HG02623 (cell line): ENCODE measurements around the gene FBXO46.
"Not testable (repeated sequence)": the region's sequence is repeated elsewhere in the genome, so short reads cannot be mapped to it uniquely, and the experiment has no call there.

Experiments
- ATAC-seq: cut with Tn5 transposase; IDR thresholded peaks from one replicate; pipeline ENCODE4 v1.9.1; 2021; ENCODE audit warnings: moderate library complexity; ENCODE audit not compliant: unreplicated experiment

Gene FBXO46

GRCh38 chr19:45729800-45730290 lies 851 bp downstream of the FBXO46 start:
- ATAC-seq: no peak

DNA sequence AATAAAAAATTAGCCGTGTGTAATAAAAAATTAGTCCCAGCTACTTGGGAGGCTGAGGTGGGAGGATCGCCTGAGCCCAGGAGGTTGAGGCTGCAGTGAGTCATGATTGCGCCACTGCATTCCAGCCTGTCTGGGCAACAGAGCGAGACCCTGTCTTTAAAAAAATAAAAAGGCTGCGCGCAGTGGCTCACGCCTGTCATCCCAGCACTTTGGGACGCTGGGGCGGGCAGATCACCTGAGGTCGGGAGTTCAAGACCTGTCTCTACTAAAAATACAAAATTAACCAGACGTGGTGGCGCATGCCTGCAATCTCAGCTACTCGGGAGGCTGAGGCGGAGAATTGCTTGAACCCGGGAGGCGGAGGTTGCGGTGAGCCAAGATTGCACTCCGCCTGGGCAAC lies 2.0 kb downstream of the FBXO46 start:
- ATAC-seq: not testable (repeated sequence)

- ATAC-seq: not testable (repeated sequence)
Measured at GRCh38 chr19:45720065-45720464, 10.6 kb downstream of the FBXO46 start.

DNA sequence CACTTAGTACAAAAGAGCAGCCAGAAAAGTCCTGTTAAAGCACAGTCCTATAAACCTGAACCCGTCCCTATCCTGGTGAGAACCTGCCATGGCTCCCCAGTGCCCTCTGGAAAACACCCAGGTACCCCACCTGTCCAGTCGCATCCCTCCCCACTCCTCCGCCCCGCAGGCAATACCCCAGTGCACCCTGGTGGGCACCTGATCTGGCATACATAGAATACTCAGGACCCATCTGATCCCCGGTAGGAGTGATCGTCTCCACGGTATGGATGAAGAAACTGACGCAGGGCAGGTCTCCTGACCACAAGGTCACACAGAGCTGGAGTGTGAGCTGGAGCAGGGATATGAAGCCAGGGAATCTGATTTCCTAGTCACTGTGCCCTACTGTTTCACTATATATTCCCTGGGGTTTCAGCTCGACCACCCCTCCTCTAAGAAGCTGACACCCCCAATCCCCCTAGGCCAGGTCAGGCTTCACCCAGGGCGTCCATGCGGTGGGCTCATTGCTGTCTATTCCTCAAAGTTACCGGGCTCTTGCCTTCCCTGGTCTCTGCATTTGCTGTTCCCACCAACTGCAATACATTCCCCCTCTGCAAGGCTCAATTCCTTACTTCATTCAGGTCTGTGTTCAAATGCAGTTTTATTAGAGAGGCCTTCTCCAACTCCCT lies 12.6 kb downstream of the FBXO46 start:
- ATAC-seq: no peak

GRCh38 chr19:45717131-45717982 lies 13.3 kb downstream of the FBXO46 start:
- peak; percentile 92 for ATAC-seq

GRCh38 chr19:45716359-45717130 lies 14.2 kb downstream of the FBXO46 start:
- ATAC-seq: no peak

DNA sequence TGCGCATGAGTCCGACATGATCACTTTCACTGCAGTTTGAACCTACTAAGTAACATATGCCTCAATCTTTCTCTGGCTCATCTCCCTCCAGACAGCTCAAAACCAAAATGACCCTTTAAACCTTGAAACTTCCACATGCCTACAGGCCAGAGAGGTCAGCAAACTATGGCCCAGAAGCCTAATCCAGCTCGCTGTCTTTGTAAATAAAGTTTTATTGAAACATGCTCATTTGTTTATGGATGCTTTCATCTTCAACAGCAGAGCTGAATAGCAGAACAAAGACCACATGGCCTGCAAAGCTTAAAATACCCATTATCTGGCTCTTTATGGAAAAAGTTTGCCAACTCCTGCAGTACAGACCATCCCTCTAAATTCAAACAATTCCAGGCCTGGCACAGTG lies 15.6 kb downstream of the FBXO46 start:
- ATAC-seq: no peak

- no peak for ATAC-seq
Measured at GRCh38 chr19:45713141-45713540, 17.6 kb downstream of the FBXO46 start.

DNA sequence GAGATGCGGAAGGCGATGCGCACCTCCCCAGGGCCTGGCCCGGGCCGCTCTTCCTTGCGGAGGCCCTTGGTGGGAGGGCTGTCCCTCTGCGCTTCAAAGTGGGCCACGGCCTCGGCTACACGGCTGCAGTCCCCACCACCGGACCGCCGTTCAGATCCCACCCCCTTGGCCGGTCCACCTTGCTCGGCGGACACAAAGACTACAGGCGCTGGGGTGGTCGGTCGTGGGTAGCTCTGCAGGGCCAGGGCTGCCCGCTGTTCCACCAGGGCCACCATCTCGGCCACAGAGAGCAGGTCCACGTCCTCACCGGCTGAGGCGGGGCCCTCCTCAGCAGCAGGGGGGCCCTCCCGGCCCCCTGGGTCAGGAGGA lies 18.0 kb downstream of the FBXO46 start:
- no peak for ATAC-seq

- no peak for ATAC-seq
Measured at GRCh38 chr19:45711851-45712698, 18.6 kb downstream of the FBXO46 start.

DNA sequence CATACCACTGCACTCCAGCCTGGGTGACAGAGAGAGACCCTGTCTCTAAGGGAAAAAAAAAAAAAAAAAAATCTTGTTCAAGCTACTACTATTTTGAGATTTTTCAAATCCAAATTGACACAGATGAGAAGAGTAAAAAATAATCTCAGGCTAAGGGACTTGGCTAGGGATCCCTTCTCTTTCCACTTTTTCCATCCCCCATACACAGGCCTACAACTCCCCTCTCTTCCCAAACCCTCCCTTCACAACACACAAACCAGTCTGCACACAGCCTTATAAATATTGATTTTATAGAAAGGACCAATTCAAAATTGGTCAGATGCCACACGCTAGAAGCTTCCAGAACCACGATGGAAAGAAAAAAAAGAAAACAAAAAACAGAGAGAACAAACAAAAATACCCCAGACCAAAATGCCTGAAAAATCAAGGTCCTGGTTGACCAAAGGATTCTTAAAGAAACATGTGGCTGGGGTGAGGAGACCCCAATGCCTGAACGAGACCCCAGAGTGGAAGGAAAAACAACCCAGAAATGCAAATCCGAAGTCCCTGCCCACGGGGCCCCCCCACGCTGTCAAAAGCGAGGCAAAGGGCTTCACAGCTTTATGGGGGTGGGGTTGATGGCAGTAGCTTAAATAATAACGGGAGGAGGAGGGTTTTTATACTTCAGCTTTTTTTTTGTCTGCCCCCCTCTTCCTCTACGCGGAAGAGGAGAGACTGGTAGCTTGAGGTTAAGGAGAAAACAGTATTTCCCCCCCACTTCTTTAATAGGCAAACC lies 20.2 kb downstream of the FBXO46 start:
- ATAC-seq: no peak

DNA sequence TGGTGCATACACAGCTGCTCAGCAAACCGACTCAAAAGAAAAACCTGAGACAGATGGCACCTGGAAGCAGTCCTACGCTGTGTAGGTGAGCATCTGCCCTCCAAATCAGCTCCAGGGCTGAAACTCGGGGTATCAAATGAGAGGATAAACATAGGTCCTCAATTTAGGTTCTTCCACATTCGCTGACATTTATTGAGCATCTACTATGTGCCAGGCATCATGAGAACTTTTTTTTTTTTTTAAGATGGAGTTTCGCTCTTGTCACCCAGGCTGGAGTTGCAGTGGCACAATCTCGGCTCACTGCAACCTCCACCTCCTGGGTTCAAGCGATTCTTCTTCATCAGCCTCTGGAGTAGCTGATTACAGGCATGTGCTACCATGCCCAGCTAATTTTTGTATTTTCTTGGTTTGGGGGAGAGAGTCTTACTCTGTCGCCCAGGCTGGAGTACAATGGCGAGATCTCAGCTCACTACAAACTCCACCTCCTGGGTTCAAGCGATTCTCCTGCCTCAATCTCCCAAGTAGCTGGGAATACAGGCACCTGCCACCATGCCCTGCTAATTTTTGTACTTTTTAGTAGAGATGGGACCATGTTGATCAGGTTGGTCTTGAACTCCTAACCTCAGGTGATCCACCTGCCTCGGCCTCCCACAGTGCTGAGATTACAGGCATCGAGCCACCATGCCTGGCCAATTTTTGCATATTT lies 24.8 kb downstream of the FBXO46 start:
- no peak for ATAC-seq

DNA sequence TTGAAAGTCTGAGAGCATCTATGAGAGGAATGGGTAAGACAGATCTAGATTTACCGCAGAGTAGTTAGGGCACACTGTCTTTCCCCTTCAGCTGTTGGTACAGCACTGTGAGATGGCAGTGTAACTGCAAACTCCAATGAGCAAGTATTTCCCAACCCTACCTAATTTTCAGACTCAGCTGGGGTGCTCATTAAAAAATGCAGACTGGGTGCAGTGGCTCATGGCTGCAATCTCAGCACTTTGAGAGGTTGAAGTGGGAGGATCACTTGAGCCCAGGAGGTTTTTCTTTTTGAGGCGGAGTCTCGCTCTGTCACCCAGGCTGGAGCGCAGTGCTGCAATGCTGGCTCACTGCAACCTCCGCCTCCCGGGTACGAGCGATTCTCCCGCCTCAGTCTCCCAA lies 25.6 kb downstream of the FBXO46 start:
- no peak for ATAC-seq

- ATAC-seq: no peak
Measured at GRCh38 chr19:45701676-45702075, 29.0 kb downstream of the FBXO46 start.

GRCh38 chr19:45693106-45693788 lies 37.4 kb downstream of the FBXO46 start:
- ATAC-seq: no peak

DNA sequence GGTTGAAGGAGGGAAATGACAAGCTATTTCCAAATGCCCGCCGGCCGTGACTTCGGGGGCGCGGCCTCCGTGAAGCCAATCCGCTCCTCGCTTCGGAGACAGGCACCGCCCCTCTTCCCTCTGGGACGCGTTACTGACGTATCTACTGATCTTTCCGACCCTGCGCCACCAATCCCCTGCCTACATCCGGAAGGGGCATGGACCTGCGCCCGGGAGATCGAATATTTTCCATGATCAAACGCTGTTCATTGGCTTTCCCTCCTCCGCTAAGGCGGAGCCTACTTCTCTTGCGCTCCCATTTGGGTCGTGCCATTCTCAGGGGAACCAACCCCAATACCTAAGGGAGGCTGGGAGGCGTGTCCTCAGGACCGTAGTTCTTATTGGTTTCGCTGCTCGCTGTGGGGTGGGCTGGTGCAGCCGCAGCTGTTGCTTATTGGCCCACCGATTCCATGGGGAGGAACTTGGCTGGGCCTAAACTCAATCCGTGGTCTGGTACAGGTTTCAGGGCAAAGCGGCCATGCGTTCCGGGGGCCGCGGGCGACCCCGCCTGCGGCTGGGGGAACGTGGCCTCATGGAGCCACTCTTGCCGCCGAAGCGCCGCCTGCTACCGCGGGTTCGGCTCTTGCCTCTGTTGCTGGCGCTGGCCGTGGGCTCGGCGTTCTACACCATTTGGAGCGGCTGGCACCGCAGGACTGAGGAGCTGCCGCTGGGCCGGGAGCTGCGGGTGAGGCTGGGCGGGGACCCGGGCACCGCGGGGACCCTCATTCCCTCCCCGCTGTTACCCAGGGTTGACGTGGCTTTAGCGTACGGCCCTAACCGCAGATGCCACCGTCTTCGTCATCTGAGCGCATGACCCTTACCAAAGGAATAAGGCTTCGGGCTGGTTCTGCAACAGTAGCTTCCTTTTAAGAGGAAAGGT lies 38.2 kb downstream of the FBXO46 start, which contains the start of gene QPCTL:
QPCTL (plus strand) TSS at position 480 of the 919 bp plus-strand sequence; CDS start at position 518, 38 bp downstream.
- peak; percentile 85 for ATAC-seq

DNA sequence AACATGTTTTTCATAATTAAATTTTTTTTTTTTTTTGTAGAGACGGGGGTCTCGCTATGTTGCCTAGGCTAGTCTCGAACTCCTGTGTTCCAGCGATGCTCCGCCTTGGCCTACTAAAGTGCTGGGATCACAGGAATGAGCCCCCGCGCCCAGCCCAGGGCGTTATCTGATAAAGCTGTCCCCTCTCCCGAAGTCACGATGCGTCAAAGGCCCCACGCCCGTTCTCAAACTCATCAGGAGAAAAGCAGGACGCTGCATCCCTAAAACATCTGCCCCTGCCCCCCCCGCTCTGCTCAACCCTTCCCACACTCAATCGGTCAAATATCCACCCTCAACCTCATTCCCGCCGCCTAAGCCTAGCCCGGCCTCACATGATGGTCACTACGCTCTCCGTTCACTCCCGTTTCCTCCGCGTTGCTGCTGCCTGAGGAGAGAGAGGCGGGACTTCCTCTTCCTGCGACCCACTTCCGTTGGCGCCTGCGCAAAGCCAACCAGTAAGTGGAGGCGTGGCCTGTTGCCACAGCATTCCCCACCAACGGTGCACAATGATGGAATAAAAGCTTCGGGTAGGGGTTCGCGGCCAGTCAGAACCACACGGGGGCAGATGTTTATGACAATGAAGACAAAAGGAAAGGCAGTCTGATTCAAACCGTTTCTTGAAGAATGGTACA lies 39.0 kb downstream of the FBXO46 start, which contains the start of gene SNRPD2:
SNRPD2 (minus strand) TSS at position 438 of the 671 bp plus-strand sequence; CDS start at position 373, 65 bp downstream.
- ATAC-seq: peak; percentile 49
